Upper lobe of left lung (tissue), 6 donors: ENCODE measurements around the gene SPOCK3. TPM values are rescaled to one million over a fixed set of nuclear protein-coding genes. Genes with fewer than 3 reads are reported as not detected.

Experiments used
- ATAC-seq, 2 donors: fragments of 200-7000 bp; cut with Tn5 transposase; one replicate each; pipeline ENCODE4 v1.9.1; 2022; ENCODE audit warnings: mild to moderate bottlenecking in 2 of 2, moderate library complexity in 2 of 2; ENCODE audit not compliant: low FRiP score in 2 of 2
- DNase-seq, 2 donors: peaks; one replicate each; pipeline ENCODE4 v3.0.0-alpha.2; 2019 to 2020
- H3K27ac ChIP-seq, 4 donors: fragments of 200-600 bp; sonication (generic); one replicate each; pipeline ENCODE4 v1.5.1; 2016 to 2019
- H3K27me3 ChIP-seq, 4 donors: fragments of 200-600 bp; sonication (generic); one replicate each; pipeline ENCODE4 v1.5.1; 2017 to 2019
- H3K36me3 ChIP-seq, 4 donors: fragments of 200-600 bp; sonication (generic); one replicate each; pipeline ENCODE4 v1.5.1; 2016 to 2019
- H3K4me1 ChIP-seq, 4 donors: fragments of 200-600 bp; sonication (generic); one replicate each; pipeline ENCODE4 v1.5.1; 2018 to 2019
- H3K4me3 ChIP-seq, 4 donors: fragments of 200-600 bp; sonication (generic); one replicate each; pipeline ENCODE4 v1.5.1; 2017 to 2019; ENCODE audit warnings: mild to moderate bottlenecking in 2 of 4, moderate library complexity in 1 of 4
- H3K9me3 ChIP-seq, 4 donors: fragments of 200-600 bp; sonication (generic); one replicate each; pipeline ENCODE4 v1.5.1; 2018 to 2019
- CTCF ChIP-seq, 6 experiments: fragments of 450-650 bp in 4 of 6; fragments of 200-600 bp in 2 of 6; sonication (generic) in 2 of 6; IDR thresholded peaks; one replicate each; pipeline ENCODE4 v1.5.1; 2016 to 2019; ENCODE audit warnings: antibody characterized with exemption in 6 of 6
- EP300 ChIP-seq, 4 donors: sonication (generic); formaldehyde crosslinking; IDR thresholded peaks; one replicate each; pipeline ENCODE4 v1.5.1; 2017; ENCODE audit warnings: antibody characterized with exemption in 4 of 4, control low read depth in 2 of 4
- POLR2A ChIP-seq, 4 donors: fragments of 450-650 bp; IDR thresholded peaks; one replicate each; pipeline ENCODE4 v1.5.1; 2016 to 2017; ENCODE audit warnings: antibody characterized with exemption in 4 of 4, mild to moderate bottlenecking in 2 of 4
- POLR2AphosphoS5 ChIP-seq, 2 donors: sonication (generic); formaldehyde crosslinking; IDR thresholded peaks; one replicate each; pipeline ENCODE4 v1.5.1; 2017; ENCODE audit warnings: antibody characterized with exemption in 2 of 2
- WGBS, 2 donors: methylation state at CpG; one replicate each; pipeline ENCODE4 v1.1.5; 2017 to 2018; 5-methylcytosine and 5-hydroxymethylcytosine counted together
- total RNA-seq, 6 donors: library from RNA; depleted of rRNA in 4 of 6; stranded (reverse); fragments of >200 nt in 4 of 6; gene quantifications; one replicate each; pipeline versions ENCODE4 v1.1.0 to v1.2.1, GENCODE V29; 2016 to 2021
- donor health status: DM: no; HTN: no; CAD: no; lungs with moderate emphysema.
- donor health status: DM: no; HTN: yes; CAD: no; lungs with severe emphysema.

SPOCK3 gene
- total RNA-seq, 6 donors from 2014 or later: 0.15 to 5.2 (median 0.22) TPM; not detected in 2

- DNase-seq: no peak
- no peak for ATAC-seq
These were observed 244.4 kb downstream of the SPOCK3 start for GRCh38 chr4:166989886-166990285.

GRCh38 chr4:166987026-166987425 lies 247.3 kb downstream of the SPOCK3 start:
- ATAC-seq: no peak

More at GRCh38 chr4:166989886-166990285, 244.4 kb downstream of the SPOCK3 start:
- Histone ChIP-seq H3K36me3 (no peaks in the 10 kb centered on the region), H3K27me3 (no peaks in the 10 kb centered on the region), H3K27ac (no peak overlapping the region), H3K9me3 (no peaks in the 10 kb centered on the region), H3K4me3 (no peak overlapping the region), H3K4me1 (no peaks in the 10 kb centered on the region)
- TF ChIP-seq POLR2A (IDR thresholded peaks at IDR 0.05) (no peak), EP300 (IDR thresholded peaks at IDR 0.05) (no peak), POLR2AphosphoS5 (IDR thresholded peaks at IDR 0.05) (no peak), CTCF (IDR thresholded peaks at IDR 0.05) (no peak)
- 40 to 48% methylated on average over 1 of the region's 1 CpG for WGBS, 2 donors

GRCh38 chr4:166981847-166982246 lies 252.4 kb downstream of the SPOCK3 start:
- Histone ChIP-seq H3K27me3 (no peaks in the 10 kb centered on the region), H3K36me3 (no peaks in the 10 kb centered on the region), H3K27ac (no peak overlapping the region), H3K4me3 (no peak overlapping the region), H3K4me1 (no peaks in the 10 kb centered on the region), H3K9me3 (no peaks in the 10 kb centered on the region)
- DNase-seq (peak in 1 of 2 donors; percentile 25), ATAC-seq (peak; percentile 17 to 37)
- TF ChIP-seq POLR2AphosphoS5 (IDR thresholded peaks at IDR 0.05) (no peak), POLR2A (IDR thresholded peaks at IDR 0.05) (no peak), EP300 (IDR thresholded peaks at IDR 0.05) (no peak), CTCF (IDR thresholded peaks at IDR 0.05) (no peak)
- 93 to 95% methylated on average over 5 of the region's 5 CpGs for WGBS, 2 donors

More at GRCh38 chr4:166987026-166987425, 247.3 kb downstream of the SPOCK3 start:
- Histone ChIP-seq H3K27ac (no peak overlapping the region), H3K36me3 (no peaks in the 10 kb centered on the region), H3K4me1 (no peaks in the 10 kb centered on the region), H3K9me3 (no peaks in the 10 kb centered on the region), H3K27me3 (no peaks in the 10 kb centered on the region), H3K4me3 (no peak overlapping the region)
- no peak for DNase-seq
- 66 to 79% methylated on average over 1 of the region's 1 CpG for WGBS, 2 donors
- no peak for TF ChIP-seq POLR2AphosphoS5 (IDR thresholded peaks at IDR 0.05)
- TF ChIP-seq EP300 (IDR thresholded peaks at IDR 0.05): no peak
- TF ChIP-seq CTCF (IDR thresholded peaks at IDR 0.05): no peak
- TF ChIP-seq POLR2A (IDR thresholded peaks at IDR 0.05): no peak

- TF ChIP-seq EP300 (IDR thresholded peaks at IDR 0.05) (no peak), POLR2A (IDR thresholded peaks at IDR 0.05) (no peak)
These were observed 253.9 kb downstream of the SPOCK3 start for GRCh38 chr4:166980419-166980818.

GRCh38 chr4:166977596-166977995 lies 256.7 kb downstream of the SPOCK3 start:
- H3K27ac ChIP-seq: no peak overlapping the region
- DNase-seq: no peak
- no peaks in the 10 kb centered on the region for H3K4me1 ChIP-seq
- no peaks in the 10 kb centered on the region for H3K9me3 ChIP-seq
- no peaks in the 10 kb centered on the region for H3K36me3 ChIP-seq
- TF ChIP-seq CTCF (IDR thresholded peaks at IDR 0.05) (no peak), POLR2AphosphoS5 (IDR thresholded peaks at IDR 0.05) (no peak), EP300 (IDR thresholded peaks at IDR 0.05) (no peak), POLR2A (IDR thresholded peaks at IDR 0.05) (no peak)
- no peaks in the 10 kb centered on the region for H3K27me3 ChIP-seq
- H3K4me3 ChIP-seq: no peak overlapping the region
- ATAC-seq: no peak

More at GRCh38 chr4:166980419-166980818, 253.9 kb downstream of the SPOCK3 start:
- H3K27ac ChIP-seq: no peak overlapping the region
- ATAC-seq (peak in 1 of 2 donors; percentile 29), DNase-seq (peak in 1 of 2 donors; percentile 35)
- H3K27me3 ChIP-seq: no peaks in the 10 kb centered on the region
- H3K9me3 ChIP-seq: no peaks in the 10 kb centered on the region
- no peaks in the 10 kb centered on the region for H3K4me1 ChIP-seq
- WGBS, 2 donors: 68 to 78% methylated on average over 3 of the region's 3 CpGs
- no peaks in the 10 kb centered on the region for H3K36me3 ChIP-seq
- no peak overlapping the region for H3K4me3 ChIP-seq
